Progenitor cell of endocrine pancreas (in vitro differentiated cells): ENCODE data around the gene FGD1. TPM values are rescaled to one million over a fixed set of nuclear protein-coding genes. Genes with fewer than 3 reads are reported as not detected.
A peak's percentile ranks its signal among the peaks of the same experiment; 100 is the strongest.

Experiments used
- DNase-seq: peaks from one replicate; pipeline ENCODE4 v3.0.0; 2021; ENCODE audit warnings: low spot score; ENCODE audit not compliant: unreplicated experiment
- H3K27ac Mint-ChIP-seq: 2 replicates; pipeline ENCODE4 v1.8.0; 2021; ENCODE audit warnings: mild to moderate bottlenecking, moderate library complexity, mixed read lengths
- H3K27me3 Mint-ChIP-seq: 2 replicates; pipeline ENCODE4 v1.8.0; 2021; ENCODE audit warnings: mixed read lengths
- H3K36me3 Mint-ChIP-seq: 2 replicates; pipeline ENCODE4 v1.8.0; 2022; ENCODE audit warnings: mixed read lengths; ENCODE audit not compliant: insufficient read depth
- H3K4me1 Mint-ChIP-seq: 2 replicates; pipeline ENCODE4 v1.8.0; 2021; ENCODE audit warnings: low read depth, mixed read lengths
- H3K4me3 Mint-ChIP-seq: 2 replicates; pipeline ENCODE4 v1.8.0; 2021; ENCODE audit warnings: low read depth, mild to moderate bottlenecking, moderate library complexity, mixed read lengths
- H3K9me3 Mint-ChIP-seq: 2 replicates; pipeline ENCODE4 v1.8.0; 2021; ENCODE audit warnings: low read depth, mixed read lengths
- total RNA-seq: library from RNA; stranded (reverse); gene quantifications from 2 replicates; pipeline ENCODE4 v1.2.1, GENCODE V29; 2021
- TF ChIP-seq, protein P1 (sequence below): fragments of 200-600 bp; sonication (generic); IDR thresholded peaks from one replicate; pipeline ENCODE4 v1.5.0; 2021; ENCODE audit warnings: antibody characterized with exemption, mild to moderate bottlenecking; ENCODE audit not compliant: unreplicated experiment

Gene FGD1
- total RNA-seq, 1 donor from 2014 or later, result 24.7 TPM

DNA sequence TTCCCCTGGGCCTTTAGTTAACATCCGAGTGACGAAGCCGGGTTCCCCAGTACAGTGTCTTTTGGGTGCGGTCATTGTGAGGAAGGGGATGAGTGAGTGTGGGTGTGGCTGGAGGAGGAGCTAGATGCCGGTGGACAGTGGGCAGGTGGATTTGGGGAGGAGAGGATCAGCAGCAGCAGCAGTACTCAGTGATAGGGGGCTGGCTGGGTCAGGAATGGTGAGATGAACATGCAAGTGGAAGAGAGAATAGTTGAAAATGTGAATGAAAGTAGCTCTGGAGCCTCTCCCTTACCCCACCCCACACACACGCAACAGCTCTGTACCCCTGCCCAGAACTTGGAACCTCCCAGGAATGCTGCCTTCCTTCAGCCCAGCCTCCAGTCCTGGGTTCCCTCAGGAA is 51.3 kb downstream of the FGD1 start:
- TF ChIP-seq, protein P1, sequence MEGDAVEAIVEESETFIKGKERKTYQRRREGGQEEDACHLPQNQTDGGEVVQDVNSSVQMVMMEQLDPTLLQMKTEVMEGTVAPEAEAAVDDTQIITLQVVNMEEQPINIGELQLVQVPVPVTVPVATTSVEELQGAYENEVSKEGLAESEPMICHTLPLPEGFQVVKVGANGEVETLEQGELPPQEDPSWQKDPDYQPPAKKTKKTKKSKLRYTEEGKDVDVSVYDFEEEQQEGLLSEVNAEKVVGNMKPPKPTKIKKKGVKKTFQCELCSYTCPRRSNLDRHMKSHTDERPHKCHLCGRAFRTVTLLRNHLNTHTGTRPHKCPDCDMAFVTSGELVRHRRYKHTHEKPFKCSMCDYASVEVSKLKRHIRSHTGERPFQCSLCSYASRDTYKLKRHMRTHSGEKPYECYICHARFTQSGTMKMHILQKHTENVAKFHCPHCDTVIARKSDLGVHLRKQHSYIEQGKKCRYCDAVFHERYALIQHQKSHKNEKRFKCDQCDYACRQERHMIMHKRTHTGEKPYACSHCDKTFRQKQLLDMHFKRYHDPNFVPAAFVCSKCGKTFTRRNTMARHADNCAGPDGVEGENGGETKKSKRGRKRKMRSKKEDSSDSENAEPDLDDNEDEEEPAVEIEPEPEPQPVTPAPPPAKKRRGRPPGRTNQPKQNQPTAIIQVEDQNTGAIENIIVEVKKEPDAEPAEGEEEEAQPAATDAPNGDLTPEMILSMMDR, result no peak
- Mint-ChIP-seq H3K9me3 (peaks cover 16% of the 10 kb centered on the region), H3K4me1 (peaks cover 10% of the 10 kb centered on the region), H3K4me3 (no peak overlapping the region), H3K27ac (no peak overlapping the region), H3K27me3 (no peaks in the 10 kb centered on the region), H3K36me3 (peaks cover 14% of the 10 kb centered on the region)
- no peak for DNase-seq

DNA sequence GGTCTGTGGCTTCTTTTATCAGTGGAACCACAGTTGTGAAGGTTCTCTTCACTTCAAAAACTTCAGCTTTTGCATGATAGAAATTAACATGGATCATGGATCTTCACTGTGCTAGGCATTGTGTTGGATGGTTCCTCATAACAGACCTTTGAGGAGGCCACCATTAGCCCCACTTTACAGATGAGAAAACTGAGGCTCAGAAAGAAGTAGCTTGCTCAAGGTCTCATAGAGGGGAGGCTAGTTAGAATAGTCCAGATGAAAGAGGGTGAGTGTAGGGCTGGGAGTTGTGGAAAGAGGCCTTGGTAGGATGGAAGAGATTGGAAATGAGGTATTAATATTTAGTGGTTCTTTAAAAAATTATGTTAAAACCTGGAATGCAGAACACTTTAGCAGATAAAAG is 53.2 kb downstream of the FGD1 start:
- H3K36me3 Mint-ChIP-seq, result peaks cover 12% of the 10 kb centered on the region
- H3K4me3 Mint-ChIP-seq, result no peak overlapping the region
- DNase-seq, result no peak
- H3K4me1 Mint-ChIP-seq, result peaks cover 10% of the 10 kb centered on the region
- no peak overlapping the region for H3K27ac Mint-ChIP-seq
- H3K9me3 Mint-ChIP-seq, result peaks cover 16% of the 10 kb centered on the region
- TF ChIP-seq, protein P1, result no peak
- no peaks in the 10 kb centered on the region for H3K27me3 Mint-ChIP-seq

DNA sequence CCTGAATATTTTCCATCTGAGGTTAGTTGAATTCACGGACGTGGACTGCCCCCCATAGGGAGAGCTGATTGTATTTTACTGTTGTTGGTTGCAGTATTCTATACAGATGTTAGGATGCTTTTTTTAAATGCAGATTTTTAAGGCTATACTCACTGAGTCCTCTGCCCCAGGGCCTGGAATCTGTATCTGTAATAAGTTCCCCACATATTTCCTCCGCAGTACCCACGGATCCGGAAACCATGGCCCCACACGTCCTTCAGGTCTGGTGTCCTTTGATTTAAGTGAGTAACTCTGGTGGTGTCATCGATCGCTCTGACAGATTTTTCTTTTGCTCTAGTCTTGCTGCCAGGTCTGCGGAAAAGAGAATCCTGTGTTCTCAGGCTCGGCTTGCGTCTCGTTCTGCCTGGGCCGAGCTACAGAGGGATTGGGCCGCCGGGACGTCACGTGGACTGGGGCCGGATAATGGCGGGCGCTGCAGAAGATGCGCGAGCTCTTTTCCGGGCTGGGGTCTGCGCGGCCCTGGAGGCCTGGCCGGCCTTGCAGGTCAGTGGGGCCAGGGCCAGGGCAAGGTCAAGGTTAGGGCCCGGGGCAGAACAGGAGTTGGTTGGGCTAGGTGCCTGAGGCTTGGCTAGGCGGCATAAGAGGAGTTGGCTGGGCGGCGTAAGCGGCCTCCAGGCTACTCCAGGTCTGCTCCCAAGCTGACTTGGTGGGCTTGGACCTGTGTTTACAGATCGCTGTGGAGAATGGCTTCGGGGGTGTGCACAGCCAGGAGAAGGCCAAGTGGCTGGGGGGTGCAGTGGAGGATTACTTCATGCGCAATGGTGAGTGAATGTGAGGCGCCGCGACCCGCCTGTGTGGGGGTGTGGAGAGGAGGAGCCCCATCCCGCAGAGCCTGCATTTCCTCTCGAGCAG is 55.8 kb downstream of the FGD1 start, which contains the start of gene TSR2:
Gene TSR2, plus strand, starts transcription at position 445 of the 912 bp plus-strand sequence. Its CDS starts 18 bp downstream, at position 463.
- peak; percentile 51 for DNase-seq
- TF ChIP-seq, protein P1, result peak; percentile 33
- Mint-ChIP-seq H3K27ac (peak within 1 kb of the TSS; percentile 89), H3K9me3 (peaks cover 16% of the 10 kb centered on the region), H3K27me3 (no peaks in the 10 kb centered on the region), H3K4me3 (peak within 1 kb of the TSS; percentile 91), H3K36me3 (peaks cover 9% of the 10 kb centered on the region), H3K4me1 (peaks cover 10% of the 10 kb centered on the region)

DNA sequence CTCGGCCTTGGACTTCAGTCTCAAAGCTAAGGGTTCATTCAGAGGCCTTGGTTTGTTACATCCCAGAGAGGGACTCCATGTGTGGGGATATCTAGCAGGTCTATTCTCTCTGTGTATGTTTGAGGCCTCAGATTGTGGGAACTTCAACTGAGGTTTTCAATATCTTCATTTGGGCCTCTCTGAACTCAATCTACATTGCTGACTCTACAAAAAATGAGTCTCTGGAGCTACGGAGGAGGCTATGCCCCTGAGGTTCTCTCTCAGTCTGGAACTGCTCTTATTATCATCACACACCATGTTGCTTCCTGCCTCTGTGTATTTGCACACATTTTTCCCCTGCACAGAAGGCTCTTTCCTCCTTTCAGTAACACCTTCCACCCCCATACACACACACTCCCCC is 60.9 kb downstream of the FGD1 start:
- Mint-ChIP-seq H3K4me3 (no peak overlapping the region), H3K4me1 (no peaks in the 10 kb centered on the region), H3K9me3 (no peaks in the 10 kb centered on the region), H3K27ac (no peak overlapping the region), H3K27me3 (no peaks in the 10 kb centered on the region), H3K36me3 (no peaks in the 10 kb centered on the region)
- TF ChIP-seq, protein P1, result no peak
- DNase-seq, result no peak

DNA sequence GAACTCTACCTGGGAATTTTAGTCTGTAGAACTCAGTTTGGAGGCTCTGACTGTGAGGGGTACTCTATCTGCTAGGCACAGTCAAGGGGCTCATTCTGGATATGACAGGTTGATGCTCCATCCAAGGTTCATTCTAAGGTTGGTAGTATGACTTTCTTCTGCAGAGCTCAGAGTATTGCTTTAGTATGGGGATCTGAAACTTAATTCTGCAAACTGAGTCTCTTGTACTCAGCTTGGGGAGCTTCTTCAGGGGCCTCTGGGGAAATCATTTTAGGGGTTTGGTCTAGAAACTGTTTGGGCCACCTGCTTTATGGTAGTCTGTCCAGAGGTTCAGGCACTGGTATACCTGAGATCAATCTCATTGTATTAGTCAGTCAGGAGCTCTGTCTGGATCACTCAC is 65.5 kb downstream of the FGD1 start:
- Mint-ChIP-seq H3K36me3 (no peaks in the 10 kb centered on the region), H3K27ac (no peak overlapping the region), H3K4me3 (no peak overlapping the region), H3K27me3 (no peaks in the 10 kb centered on the region), H3K4me1 (no peaks in the 10 kb centered on the region), H3K9me3 (peaks cover 8% of the 10 kb centered on the region)
- no peak for DNase-seq
- TF ChIP-seq, protein P1, result no peak
